Fibroblast of skin of scalp (primary cell): Measurements from ENCODE around the gene FAM13A.
"Not testable (repeated sequence)": the region's sequence is repeated elsewhere in the genome, so short reads cannot be mapped to it uniquely, and the experiment has no call there.

Source experiments
- DNase-seq: peaks from one replicate; pipeline ENCODE4 v3.0.0-alpha.2; 2013

FAM13A gene

GRCh38 chr4:88998891-88999290 lies 58.1 kb downstream of the FAM13A start:
- DNase-seq: no peak

- DNase-seq: no peak
Measured at GRCh38 chr4:88998001-88998400, 59.0 kb downstream of the FAM13A start.

- DNase-seq: no peak
Measured at GRCh38 chr4:88995874-88996273, 61.1 kb downstream of the FAM13A start.

- not testable (repeated sequence) for DNase-seq
Measured at GRCh38 chr4:88995257-88995656, 61.7 kb downstream of the FAM13A start.

GRCh38 chr4:88993246-88993645 lies 63.7 kb downstream of the FAM13A start:
- no peak for DNase-seq

- no peak for DNase-seq
Measured at GRCh38 chr4:88991746-88992145, 65.2 kb downstream of the FAM13A start.

GRCh38 chr4:88989990-88990389 lies 67.0 kb downstream of the FAM13A start:
- no peak for DNase-seq

GRCh38 chr4:88985088-88985773 lies 71.8 kb downstream of the FAM13A start:
- DNase-seq: peak; percentile 68

- no peak for DNase-seq
Measured at GRCh38 chr4:88982757-88983156, 74.2 kb downstream of the FAM13A start.

GRCh38 chr4:88981993-88982392 lies 75.0 kb downstream of the FAM13A start:
- DNase-seq: no peak

GRCh38 chr4:88981556-88981955 lies 75.4 kb downstream of the FAM13A start:
- DNase-seq: peak; percentile 21

GRCh38 chr4:88979276-88979675 lies 77.7 kb downstream of the FAM13A start:
- no peak for DNase-seq

- DNase-seq: no peak
Measured at GRCh38 chr4:88976775-88977035, 80.3 kb downstream of the FAM13A start.

- no peak for DNase-seq
Measured at GRCh38 chr4:88975958-88976774, 80.8 kb downstream of the FAM13A start.

GRCh38 chr4:88971536-88971935 lies 85.4 kb downstream of the FAM13A start:
- DNase-seq: no peak

- no peak for DNase-seq
Measured at GRCh38 chr4:88969746-88970145, 87.2 kb downstream of the FAM13A start.

GRCh38 chr4:88969271-88969670 lies 87.7 kb downstream of the FAM13A start:
- DNase-seq: no peak

GRCh38 chr4:88967883-88968331 lies 89.1 kb downstream of the FAM13A start:
- no peak for DNase-seq

GRCh38 chr4:88965053-88965452 lies 91.9 kb downstream of the FAM13A start:
- DNase-seq: no peak

- peak; percentile 12 for DNase-seq
Measured at GRCh38 chr4:88964450-88964849, 92.5 kb downstream of the FAM13A start.

GRCh38 chr4:88963817-88964216 lies 93.2 kb downstream of the FAM13A start:
- DNase-seq: no peak

- no peak for DNase-seq
Measured at GRCh38 chr4:88962396-88962795, 94.6 kb downstream of the FAM13A start.

GRCh38 chr4:88960576-88960975 lies 96.4 kb downstream of the FAM13A start:
- DNase-seq: no peak

GRCh38 chr4:88958080-88958479 lies 98.9 kb downstream of the FAM13A start:
- no peak for DNase-seq
